Peyer's patch (tissue), 4 donors: ENCODE results near the gene KMT2B. TPM values are rescaled to one million over a fixed set of nuclear protein-coding genes. Genes with fewer than 3 reads are reported as not detected.
A peak's percentile ranks its signal among the peaks of the same experiment; 100 is the strongest.

Experiments
- DNase-seq, 3 donors: peaks; one replicate each; pipeline ENCODE4 v3.0.0-alpha.2; 2017 to 2019
- H3K27ac ChIP-seq, 4 donors: fragments of 200-600 bp; sonication (generic); one replicate each; pipeline ENCODE4 v1.5.1; 2016 to 2019
- H3K27me3 ChIP-seq, 2 donors: fragments of 200-600 bp; sonication (generic); one replicate each; pipeline ENCODE4 v1.5.1; 2019
- H3K36me3 ChIP-seq, 3 donors: fragments of 200-600 bp; sonication (generic); one replicate each; pipeline ENCODE4 v1.5.1; 2016 to 2019
- H3K4me1 ChIP-seq, 4 donors: fragments of 200-600 bp; sonication (generic); one replicate each; pipeline ENCODE4 v1.5.1; 2016 to 2019
- H3K4me3 ChIP-seq, 4 donors: fragments of 200-600 bp; sonication (generic); 1 replicate in 3 of 4; 2 replicates in 1 of 4; pipeline ENCODE4 v1.5.1; 2016 to 2019; ENCODE audit warnings: mild to moderate bottlenecking in 1 of 4
- H3K9me3 ChIP-seq, 4 donors: fragments of 200-600 bp; sonication (generic); one replicate each; pipeline ENCODE4 v1.5.1; 2016 to 2019; ENCODE audit warnings: mild to moderate bottlenecking in 1 of 4
- POLR2A ChIP-seq, 2 donors: fragments of 450-650 bp; IDR thresholded peaks; one replicate each; pipeline ENCODE4 v1.5.1; 2017; ENCODE audit warnings: antibody characterized with exemption in 2 of 2, mild to moderate bottlenecking in 2 of 2, moderate library complexity in 2 of 2
- total RNA-seq, 4 donors: library from RNA; depleted of rRNA; stranded (reverse); fragments of >200 nt; gene quantifications; one replicate each; pipeline ENCODE4 v1.1.0, GENCODE V29; 2016
- TF ChIP-seq, protein P1 (sequence below), 6 experiments: fragments of 450-650 bp in 4 of 6; fragments of 200-600 bp in 2 of 6; sonication (generic) in 1 of 6; IDR thresholded peaks; one replicate each; pipeline ENCODE4 v1.5.1; 2017 to 2019; ENCODE audit warnings: antibody characterized with exemption in 6 of 6, mild to moderate bottlenecking in 3 of 6, moderate library complexity in 1 of 6

The KMT2B gene
- total RNA-seq, 4 donors from 2014 or later = 27.8 to 62.6 (median 41.9) TPM

DNA sequence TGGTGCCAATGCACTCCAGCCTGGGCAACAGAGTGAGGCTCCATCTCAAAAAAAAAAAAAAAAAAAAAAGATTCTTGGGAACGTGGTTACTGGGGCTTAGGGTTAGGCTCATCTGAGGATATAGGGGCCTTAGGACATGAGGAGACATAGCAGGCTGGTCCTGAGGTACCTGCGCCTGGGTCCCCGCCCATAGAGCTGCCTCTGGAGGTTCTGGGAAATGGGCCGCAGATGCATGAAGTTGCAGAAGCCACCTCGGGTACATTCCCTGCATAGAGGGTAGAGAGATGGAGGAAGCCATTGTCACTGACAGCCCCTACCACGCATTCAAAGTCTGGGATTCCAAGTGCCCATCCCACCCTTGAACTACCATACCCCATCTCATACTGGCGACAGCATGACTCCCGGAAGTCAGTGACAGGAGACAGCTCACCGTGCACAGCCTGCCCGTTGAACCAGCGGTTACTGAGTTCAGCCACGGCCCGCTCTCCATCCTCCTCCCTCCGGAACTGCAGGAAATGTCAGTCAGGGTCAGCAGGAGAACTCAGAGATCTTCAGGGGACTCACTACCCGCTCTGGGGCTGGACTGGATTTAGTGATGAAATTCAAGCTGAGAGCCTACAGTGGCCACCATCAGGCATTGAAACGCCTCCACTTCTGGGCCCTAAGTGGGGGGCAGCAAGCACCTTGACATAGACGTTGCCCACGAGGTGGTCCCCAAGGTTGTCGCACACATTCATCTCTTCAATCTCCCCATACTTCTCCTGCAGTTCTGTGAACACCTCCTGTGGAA lies 26.0 kb downstream of the KMT2B start:
- Histone ChIP-seq H3K27ac (peak overlapping the region; percentile 98 to 100 (median 98)), H3K4me3 (peak overlapping the region; percentile 63 to 93 (median 78)), H3K9me3 (no peaks in the 10 kb centered on the region), H3K4me1 (peaks cover 0 to 34% (median 22%) of the 10 kb centered on the region in 4 donors), H3K27me3 (no peaks in the 10 kb centered on the region), H3K36me3 (peaks cover 0 to 11% (median 0%) of the 10 kb centered on the region in 3 donors)
- TF ChIP-seq, protein P1, sequence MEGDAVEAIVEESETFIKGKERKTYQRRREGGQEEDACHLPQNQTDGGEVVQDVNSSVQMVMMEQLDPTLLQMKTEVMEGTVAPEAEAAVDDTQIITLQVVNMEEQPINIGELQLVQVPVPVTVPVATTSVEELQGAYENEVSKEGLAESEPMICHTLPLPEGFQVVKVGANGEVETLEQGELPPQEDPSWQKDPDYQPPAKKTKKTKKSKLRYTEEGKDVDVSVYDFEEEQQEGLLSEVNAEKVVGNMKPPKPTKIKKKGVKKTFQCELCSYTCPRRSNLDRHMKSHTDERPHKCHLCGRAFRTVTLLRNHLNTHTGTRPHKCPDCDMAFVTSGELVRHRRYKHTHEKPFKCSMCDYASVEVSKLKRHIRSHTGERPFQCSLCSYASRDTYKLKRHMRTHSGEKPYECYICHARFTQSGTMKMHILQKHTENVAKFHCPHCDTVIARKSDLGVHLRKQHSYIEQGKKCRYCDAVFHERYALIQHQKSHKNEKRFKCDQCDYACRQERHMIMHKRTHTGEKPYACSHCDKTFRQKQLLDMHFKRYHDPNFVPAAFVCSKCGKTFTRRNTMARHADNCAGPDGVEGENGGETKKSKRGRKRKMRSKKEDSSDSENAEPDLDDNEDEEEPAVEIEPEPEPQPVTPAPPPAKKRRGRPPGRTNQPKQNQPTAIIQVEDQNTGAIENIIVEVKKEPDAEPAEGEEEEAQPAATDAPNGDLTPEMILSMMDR (IDR thresholded peaks at IDR 0.05) = no peak
- no peak for TF ChIP-seq POLR2A (IDR thresholded peaks at IDR 0.05)
- no peak for DNase-seq

DNA sequence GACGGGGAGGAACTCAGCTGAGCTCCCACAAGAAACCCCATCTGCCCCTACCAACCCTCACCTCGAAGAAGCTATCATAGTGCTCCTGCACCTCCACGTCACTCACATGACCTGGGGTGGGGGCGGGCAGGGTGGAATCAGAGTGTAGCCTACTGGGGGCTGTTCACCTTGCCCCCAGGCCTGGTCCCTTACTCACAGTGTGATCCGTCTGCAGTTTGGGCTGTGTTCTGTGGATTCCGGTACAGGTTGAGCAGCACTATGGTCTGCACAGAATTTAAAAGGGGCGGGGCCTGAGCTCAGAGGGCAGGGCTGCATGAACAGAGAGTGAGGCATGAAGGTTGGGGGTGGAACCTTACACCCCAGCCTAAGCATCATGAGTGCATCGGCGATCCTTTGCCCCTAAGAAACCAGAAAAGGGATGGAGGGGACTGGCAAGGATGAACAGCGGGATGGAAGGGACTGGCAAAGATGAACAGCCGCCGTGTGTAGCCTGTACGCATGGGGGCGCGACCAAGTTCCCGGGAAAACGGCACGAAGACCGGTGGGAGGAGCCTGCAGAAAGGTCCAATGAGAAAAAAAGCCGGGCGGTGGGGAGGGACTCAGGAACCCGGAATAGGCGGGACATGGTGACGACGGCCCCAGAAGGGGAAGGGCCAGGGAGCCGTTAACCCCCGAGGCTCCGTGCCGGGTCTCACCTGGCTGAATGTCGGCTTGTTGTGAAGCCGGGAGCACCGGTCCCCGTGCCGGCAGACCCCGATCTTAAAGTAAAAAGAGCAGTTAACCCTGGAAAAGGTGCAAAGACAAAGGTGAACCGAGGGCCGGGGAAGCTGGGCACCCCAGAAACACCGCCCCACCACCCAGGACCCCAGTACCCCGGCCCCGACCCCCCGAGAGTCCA lies 26.9 kb downstream of the KMT2B start:
- Histone ChIP-seq H3K27me3 (no peaks in the 10 kb centered on the region), H3K9me3 (no peaks in the 10 kb centered on the region), H3K36me3 (peaks cover 0 to 5% (median 0%) of the 10 kb centered on the region in 3 donors), H3K4me1 (peaks cover 3 to 39% (median 27%) of the 10 kb centered on the region in 4 donors), H3K4me3 (peak overlapping the region; percentile 63 to 93 (median 78)), H3K27ac (peak overlapping the region; percentile 98 to 100 (median 98))
- peak in 1 of 2 donors; percentile 80 for TF ChIP-seq POLR2A (IDR thresholded peaks at IDR 0.05)
- TF ChIP-seq, protein P1 (IDR thresholded peaks at IDR 0.05) = peak in 3 of 6 experiments; percentile 30 to 43 (median 40)
- peak; percentile 95 to 98 (median 95) for DNase-seq

DNA sequence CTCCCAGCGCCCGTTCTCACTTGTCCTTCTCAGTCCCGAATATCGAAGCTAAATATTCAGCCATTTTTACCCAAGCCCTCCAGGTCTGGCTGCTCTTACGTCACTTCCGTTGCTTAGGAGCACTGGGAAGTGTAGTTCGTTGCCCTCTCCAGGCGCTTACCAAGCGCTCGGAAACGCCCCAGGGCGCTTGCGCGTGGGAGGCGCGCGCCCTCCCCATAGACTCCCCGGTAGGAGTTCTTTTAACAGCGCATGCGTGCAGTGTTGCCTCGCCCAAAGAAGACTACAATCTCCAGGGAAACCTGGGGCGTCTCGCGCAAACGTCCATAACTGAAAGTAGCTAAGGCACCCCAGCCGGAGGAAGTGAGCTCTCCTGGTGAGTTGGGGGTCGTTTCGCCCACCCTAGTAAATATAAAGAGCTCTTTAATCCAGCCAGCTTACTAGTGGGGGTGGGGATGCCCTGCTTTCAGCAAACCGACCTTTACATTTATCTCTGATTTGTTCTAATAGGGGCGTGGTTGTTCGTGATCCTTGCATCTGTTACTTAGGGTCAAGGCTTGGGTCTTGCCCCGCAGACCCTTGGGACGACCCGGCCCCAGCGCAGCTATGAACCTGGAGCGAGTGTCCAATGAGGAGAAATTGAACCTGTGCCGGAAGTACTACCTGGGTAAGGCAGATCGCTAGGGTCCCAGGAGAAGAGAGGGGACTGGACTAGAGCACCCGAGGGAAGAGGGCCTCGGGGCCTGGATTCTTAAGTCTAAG lies 27.7 kb downstream of the KMT2B start, which contains the start of the genes PSENEN and U2AF1L4:
Gene PSENEN, plus strand, starts transcription at position 324 of the 759 bp plus-strand sequence. Its CDS starts 280 bp downstream, at position 604.
Gene U2AF1L4, minus strand, starts transcription at position 91 of the 759 bp plus-strand sequence. Its CDS starts 27 bp downstream, at position 64.
- DNase-seq = peak; percentile 95 to 99 (median 96)
- Histone ChIP-seq H3K4me1 (peaks cover 3 to 37% (median 24%) of the 10 kb centered on the region in 4 donors), H3K27ac (peak within 1 kb of the TSS; percentile 98 to 100 (median 98)), H3K36me3 (peaks cover 0 to 5% (median 0%) of the 10 kb centered on the region in 3 donors), H3K9me3 (no peaks in the 10 kb centered on the region), H3K4me3 (peak within 1 kb of the TSS; percentile 63 to 93 (median 78)), H3K27me3 (no peaks in the 10 kb centered on the region)
- TF ChIP-seq POLR2A (IDR thresholded peaks at IDR 0.05) = peak in 1 of 2 donors; percentile 47
- TF ChIP-seq, protein P1 (IDR thresholded peaks at IDR 0.05) = peak in 1 of 6 experiments; percentile 18

DNA sequence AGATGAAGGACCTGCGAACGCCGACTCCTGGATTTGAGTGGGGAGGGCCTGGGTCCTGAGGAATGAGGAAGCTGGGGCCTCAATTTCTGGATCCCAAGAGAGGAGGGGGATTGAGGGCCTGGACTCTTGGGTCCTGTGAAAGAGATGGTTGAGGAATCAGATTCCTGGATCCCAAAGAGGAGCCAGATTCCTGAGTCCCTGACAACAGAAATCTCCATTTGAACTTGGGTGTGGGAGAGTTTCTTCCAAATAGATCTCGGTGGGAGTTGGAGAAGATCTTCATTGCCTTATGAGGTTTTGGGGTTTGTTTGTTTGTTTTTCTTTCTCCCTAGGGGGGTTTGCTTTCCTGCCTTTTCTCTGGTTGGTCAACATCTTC lies 28.3 kb downstream of the KMT2B start:
- H3K4me3 ChIP-seq = peak overlapping the region; percentile 63 to 93 (median 78)
- DNase-seq = no peak
- H3K9me3 ChIP-seq = no peaks in the 10 kb centered on the region
- TF ChIP-seq, protein P1 (IDR thresholded peaks at IDR 0.05) = no peak
- TF ChIP-seq POLR2A (IDR thresholded peaks at IDR 0.05) = no peak
- peak overlapping the region; percentile 71 to 100 (median 98) for H3K27ac ChIP-seq
- H3K36me3 ChIP-seq = peaks cover 0 to 5% (median 0%) of the 10 kb centered on the region in 3 donors
- H3K4me1 ChIP-seq = peaks cover 3 to 37% (median 24%) of the 10 kb centered on the region in 4 donors
- H3K27me3 ChIP-seq = no peaks in the 10 kb centered on the region
